ENCODE results near the gene AMPD1. TPM values are rescaled to one million over a fixed set of nuclear protein-coding genes. Genes with fewer than 3 reads are reported as not detected.

Gene AMPD1
- total RNA-seq, 1 donor: not detected

DNA sequence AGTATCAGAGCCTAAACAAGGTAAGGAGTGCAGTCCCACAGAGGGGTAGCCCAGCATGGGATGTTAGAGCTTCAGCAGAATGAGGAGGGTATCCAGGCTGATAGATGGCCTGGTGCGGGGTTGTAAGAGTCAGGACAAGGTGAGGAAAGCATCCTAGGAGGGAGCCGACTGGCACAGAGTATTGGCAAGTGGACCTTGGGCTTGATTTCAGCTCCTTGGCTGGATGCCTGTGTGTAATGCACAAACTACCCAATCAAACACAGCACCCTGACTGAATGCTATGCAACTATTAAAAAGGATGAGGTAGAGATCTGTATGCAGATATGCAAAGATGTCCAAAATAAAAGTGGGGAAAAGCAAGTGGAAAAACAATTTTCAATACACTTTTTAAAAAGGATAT is 43.5 kb downstream of the AMPD1 start:
- no peak for DNase-seq (ENCODE audit: low read depth in 2 of 3, low spot score in 2 of 3)

GRCh38 chr1:114648503-114648902 is 46.8 kb downstream of the AMPD1 start:
- DNase-seq (ENCODE audit: low read depth in 2 of 3, low spot score in 2 of 3): no peak

DNA sequence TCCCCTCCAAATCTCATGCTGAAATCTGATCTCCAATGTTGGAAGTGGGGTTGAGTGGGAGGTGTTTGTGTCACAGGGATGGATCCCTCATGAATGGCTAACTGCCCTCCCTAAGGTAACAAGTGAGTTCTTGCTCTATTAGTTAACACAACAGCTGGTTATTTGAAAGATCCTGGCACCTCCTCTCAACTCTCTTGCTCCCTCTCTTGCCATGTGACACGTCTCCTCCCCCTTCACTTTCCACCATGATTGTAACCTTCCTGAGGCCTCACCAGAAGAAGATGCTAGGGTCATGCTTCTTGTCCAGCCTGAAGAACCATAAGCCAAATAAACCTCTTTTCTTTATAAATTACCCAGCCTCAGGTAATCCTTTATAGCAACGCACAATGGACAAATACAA is 54.0 kb downstream of the AMPD1 start:
- DNase-seq (ENCODE audit: low read depth in 2 of 3, low spot score in 2 of 3): no peak

DNA sequence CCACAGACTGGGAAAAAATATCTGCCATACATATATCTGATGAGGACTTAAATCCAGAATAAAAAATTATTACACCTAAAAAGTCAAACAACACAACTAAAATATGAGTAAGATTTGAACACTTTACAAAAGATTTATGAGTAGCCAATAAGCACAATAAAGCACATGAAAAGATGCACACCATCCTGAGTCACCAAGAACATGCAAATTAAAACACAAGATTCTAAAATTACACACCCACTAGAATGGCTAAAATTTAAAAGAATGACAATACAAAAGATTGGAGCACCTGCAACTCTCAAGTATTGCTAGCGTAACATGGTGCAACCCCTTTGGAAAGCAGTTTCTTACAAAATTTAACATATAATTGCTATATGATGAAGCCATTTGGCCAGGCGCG is 56.4 kb downstream of the AMPD1 start:
- DNase-seq (ENCODE audit: low read depth in 2 of 3, low spot score in 2 of 3): no peak

- DNase-seq (ENCODE audit: low read depth in 2 of 3, low spot score in 2 of 3): no peak
Observed at GRCh38 chr1:114632427-114632826, 62.9 kb downstream of the AMPD1 start.

GRCh38 chr1:114627107-114627506 is 68.2 kb downstream of the AMPD1 start:
- no peak for DNase-seq (ENCODE audit: low read depth in 2 of 3, low spot score in 2 of 3)

DNA sequence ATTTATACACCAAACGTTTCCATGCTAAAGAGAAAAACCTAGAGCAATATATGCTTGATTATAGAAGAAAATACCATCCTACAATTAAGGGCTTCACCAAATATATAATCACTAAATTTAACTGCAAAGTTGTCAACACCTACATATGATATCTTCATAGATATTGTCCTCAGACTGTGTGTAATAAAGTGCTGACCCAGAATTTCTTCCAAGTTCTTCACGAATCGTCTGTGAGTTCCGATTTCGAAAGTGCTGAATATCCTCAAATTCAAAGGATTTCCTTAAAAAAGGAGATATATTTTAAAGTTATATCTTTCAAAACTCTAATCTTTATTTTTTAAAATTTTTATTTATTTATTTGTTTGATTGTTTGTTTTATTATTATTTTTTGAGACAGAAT is 72.0 kb downstream of the AMPD1 start:
- no peak for DNase-seq (ENCODE audit: low read depth in 2 of 3, low spot score in 2 of 3)

Small RNAs within 50 kb of the gene (small RNA-seq; reads per million reads assigned to genes)
- gene RN7SL432P (not detected), gene RNY1P13 (not detected)

Other genes starting within 250 kb of the AMPD1 start
- 38.8 TPM for gene TRIM33, start 184.3 kb downstream of the AMPD1 start, total RNA-seq
- gene BCAS2, start 113.9 kb downstream of the AMPD1 start, total RNA-seq: 12.4 TPM
- under 0.01 TPM for gene DENND2C, start 25.5 kb downstream of the AMPD1 start, total RNA-seq
- 25.6 TPM for gene NRAS, start 21.2 kb upstream of the AMPD1 start, total RNA-seq
- 383 TPM for gene CSDE1, start 62.4 kb upstream of the AMPD1 start, total RNA-seq
- 40.1 TPM for gene SIKE1, start 85.1 kb upstream of the AMPD1 start, total RNA-seq
- gene SYCP1, start 159.3 kb upstream of the AMPD1 start, total RNA-seq: not detected